GM21576 (cell line): ENCODE measurements around the gene GPRIN3.
"Not testable (repeated sequence)": the region's sequence is repeated elsewhere in the genome, so short reads cannot be mapped to it uniquely, and the experiment has no call there.

Experiments
- ATAC-seq: cut with Tn5 transposase; IDR thresholded peaks from one replicate; pipeline ENCODE4 v1.9.1; 2021; ENCODE audit warnings: mild to moderate bottlenecking, moderate library complexity; ENCODE audit not compliant: unreplicated experiment

The GPRIN3 gene

DNA sequence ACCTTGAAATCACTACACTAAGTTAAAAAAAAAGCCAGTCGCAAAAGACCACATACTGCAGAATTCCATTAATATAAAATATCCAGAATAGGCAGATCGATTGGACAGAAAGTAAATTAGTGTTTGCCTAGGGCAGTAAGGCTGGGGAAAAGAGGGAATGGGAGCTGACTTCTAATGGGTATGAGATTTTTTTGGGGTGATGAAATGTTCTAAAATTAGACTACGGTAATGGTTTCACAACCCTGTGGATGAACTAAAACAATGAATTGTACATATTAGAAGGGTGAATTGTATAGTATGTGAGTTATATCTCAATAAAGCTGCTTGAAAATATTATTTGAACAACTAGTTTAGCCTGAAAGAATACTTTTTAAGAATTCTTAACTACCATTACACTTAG, 6.7 kb upstream of the GPRIN3 start:
- ATAC-seq, result no peak

DNA sequence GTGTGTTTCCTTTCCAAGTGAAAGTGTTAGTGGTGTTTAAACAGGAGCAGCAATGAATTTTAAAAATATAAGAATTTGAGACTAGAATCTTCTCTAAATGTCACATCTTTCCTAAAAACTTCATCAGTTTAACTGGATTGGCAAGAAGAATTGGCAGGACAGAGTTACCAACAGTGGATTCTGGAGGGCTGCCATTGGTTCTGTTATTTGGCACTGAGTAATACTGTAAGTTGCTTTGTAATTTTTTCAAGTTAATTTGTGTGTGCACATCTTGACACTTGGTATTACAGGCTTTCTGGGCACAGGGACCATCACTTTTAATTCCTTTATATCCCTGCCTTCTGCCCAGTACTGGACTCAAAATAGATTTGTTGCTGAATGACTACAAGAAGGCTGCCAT, 4.5 kb upstream of the GPRIN3 start:
- ATAC-seq, result no peak

DNA sequence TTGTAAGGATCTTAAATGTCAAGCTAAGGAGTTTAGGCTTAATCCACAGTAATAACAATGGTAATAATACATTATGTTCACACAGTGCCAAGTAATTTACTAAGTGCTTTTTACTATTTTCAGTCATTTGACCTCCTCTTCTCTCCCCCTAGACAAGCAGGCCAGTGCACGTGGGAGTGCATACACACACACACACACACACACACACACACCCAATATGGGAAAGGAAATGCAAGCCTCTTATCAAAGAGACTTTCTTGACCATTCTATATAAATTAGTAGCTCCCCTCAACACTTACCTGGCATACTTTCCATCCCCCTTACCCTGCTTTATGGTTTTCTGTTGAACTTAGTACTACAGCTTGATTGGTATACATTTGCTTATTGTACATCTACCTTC, 3.8 kb upstream of the GPRIN3 start:
- ATAC-seq, result no peak

DNA sequence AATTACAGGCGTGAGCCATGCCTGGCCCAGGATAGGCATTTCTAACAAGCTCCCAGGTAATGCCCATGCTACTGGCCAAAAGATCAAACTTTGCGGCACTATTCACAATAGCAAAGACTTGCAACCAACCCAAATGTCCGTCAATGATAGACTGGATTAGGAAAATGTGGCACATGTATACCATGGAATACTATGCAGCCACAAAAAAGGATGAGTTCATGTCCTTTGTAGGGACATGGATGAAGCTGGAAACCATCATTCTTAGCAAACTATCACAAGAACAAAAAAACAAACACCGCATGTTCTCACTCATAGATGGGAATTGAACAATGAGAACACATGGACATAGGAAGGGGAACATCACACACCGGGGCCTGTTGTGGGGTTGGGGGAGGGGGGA, 1.6 kb upstream of the GPRIN3 start:
- not testable (repeated sequence) for ATAC-seq

DNA sequence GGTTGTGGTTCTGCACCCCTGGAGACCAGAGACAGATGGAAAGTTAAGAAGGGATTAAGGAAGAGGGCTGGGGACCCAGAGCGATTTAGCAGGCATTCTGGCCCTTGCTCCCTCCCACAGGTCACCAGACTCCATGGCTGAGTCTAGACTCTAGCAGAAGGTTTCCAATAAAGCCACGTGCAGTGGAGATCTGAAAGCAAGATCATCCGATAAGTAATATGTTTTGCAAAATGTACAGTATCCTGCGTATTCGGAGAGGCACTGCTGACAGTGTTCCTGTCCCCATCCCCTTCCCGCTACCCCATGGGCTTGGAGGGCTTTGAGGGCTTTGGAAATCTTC, 531 bp upstream of the GPRIN3 start:
- ATAC-seq, result no peak

DNA sequence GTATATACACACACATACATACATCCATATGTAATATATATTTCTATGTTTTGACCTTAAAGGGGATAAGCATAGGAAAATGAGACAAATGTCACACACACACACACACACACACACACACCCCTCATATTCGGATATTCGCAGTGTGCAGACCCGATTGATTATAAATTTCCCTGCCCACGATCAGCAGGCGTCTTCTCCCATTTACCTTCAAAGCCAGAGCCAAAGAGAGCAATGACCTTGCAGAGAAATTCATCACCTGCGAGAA, 488 bp downstream of the GPRIN3 start:
- no peak for ATAC-seq

DNA sequence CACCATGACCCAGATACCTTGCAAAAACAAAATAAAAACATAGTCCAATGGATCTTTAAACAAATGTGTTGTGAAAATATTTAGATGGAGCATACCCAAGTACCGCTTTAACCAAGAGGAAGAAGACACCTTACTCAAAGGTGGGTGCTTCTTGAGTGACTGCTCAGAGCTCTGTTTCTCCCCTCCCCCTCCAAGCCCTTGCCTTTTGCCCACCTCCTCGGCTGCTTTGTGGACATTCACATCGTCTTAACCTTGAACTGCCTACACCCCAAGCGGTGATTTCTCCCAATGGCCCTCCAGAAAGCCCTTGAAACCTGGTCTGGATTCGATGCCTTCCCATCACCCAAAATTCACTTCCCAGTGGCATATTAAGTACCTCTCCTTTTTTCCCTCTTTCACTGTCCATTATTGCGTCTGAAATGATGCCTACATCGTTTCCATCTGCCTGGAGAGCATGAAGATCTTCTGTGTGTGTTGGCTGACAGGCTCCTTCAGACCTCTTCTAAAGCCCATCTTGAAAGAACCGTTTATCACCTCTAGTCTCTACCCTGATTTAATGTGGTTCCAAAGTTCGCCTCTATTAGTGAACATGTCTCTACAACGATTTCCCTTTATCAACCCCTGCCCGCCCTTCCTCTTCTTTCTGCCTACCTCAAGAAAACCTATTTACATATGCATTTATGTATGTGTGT, 968 bp downstream of the GPRIN3 start:
- no peak for ATAC-seq

DNA sequence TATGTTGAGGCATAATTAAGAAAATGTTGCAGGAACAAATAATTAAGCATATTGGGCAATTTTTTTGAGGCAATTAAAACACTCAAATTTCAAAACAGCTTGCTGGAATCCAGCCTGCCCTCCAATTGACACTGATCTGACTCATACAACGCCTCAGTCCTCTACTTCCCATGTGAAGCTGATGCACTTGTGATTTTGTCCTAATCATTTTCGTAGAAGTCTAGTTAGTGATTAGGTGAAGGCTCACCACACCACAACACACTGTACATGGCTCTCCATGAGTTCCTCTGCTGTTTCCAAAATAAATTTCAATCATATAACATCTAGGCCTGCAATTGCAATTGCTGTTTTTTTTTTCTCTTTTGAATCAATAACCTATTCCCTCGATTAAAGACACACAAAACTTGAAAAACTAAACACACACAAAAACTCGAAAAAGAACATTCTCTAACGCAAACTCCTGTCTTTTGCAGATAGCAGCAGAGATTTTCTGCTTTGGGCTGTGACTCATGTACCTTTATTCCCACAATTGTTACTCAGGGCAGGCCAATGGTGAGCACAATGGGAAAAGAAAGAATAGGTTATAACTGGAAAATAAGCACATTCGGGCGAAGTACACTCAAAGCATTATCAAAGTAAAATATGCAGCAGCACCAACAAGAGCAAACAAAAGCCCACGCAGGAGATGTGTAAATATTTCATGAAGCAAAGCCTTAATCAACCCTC, 1.7 kb downstream of the GPRIN3 start:
- no peak for ATAC-seq

DNA sequence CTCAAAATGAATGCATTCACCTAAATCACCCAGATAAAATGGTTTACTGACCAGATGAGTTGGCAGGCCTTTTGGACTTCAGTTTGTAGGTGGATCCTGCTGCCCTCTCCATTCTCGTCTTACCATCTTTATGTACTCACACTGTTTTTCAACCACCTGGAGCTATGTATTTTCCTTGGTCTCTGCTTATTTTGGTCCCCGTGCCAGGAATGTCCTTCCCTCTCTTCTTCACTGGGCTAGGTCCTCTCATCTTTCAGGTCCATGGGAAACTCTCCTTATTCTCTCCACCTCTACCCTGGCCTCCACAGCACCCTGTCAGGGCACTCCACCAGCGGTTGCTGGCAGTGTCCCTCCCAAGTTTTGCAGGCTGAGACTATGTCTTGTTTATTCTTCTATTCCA, 2.6 kb downstream of the GPRIN3 start:
- ATAC-seq, result no peak

DNA sequence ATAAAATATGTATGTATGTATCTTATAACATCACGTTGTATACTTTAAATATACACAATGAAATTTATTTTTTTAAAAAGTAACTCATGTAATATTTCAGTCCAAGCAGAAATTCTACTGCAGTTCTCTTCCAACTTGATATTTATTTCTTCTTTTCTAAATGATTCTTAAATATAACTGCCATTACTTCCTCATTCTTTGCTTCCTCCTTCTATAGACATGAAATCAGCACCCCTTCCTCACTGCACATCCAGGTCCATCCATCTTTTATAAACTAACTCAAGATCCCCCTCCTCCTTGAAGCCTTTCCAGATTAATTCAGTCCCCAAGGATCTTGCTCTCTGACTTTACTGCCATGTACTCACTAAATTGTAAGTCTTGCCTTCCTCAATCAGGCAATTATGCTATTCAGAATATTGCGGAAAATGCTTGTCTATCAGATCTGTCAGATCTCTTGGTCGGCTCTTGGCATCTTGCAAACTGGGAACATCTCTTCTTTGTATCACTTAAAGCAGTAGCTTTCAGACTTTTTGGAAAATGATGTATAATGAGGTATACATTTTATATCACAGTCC, 3.7 kb downstream of the GPRIN3 start:
- ATAC-seq, result no peak

DNA sequence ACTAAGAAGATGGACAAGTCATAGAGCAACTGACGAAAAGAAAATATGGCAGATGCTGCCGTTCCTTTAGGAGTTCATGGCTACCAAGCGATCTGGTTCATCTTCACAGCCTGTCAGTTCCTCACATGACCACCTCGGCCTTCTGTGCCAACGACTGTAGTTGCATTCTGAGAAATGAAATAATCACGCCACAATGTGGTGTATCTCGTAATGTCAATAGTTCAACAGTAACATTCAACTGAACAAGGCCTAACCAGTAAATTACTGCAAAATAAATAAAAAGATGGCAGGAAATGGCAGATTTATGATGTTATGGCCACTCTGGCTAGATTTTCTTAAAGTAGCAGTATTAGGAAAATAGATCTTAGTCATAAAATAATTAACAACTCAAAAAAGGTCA, 4.4 kb downstream of the GPRIN3 start:
- ATAC-seq, result no peak

DNA sequence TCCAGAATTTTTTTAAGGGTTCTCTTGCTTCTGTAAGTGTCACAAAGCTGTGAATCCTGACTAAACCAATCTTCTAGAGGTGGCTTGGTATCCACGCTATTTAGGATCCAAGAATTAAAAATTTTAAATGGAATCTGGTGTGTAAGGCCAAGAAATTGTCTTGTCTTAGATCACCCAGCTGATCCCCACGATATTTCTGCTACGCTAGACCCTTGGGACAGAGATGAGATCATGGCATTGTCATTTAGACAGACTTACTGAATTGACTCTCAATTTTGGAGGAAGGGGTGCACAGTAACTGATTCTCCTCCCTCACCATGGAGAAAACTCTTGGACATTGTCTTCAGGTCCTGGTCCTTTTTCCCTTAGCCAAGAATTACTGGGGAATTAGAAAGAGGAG, 5.7 kb downstream of the GPRIN3 start:
- ATAC-seq, result no peak

DNA sequence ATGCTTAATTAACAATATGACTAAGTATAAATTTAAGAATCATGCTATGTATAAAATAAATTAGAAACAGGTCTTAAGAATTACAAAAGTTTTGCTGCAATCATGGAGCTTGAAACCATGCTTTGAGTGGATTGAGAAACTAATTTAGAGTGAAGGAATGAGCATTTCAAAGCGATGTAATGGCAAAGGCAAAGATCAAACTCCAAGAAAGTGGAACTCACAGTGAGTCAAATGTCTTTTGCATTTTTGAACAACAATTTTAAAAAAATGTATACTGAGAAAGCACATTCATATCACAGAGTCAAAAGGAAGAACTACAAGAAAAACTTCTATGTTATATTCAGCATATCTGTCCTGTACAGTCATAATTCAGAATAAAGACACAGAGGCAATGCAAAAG, 6.6 kb downstream of the GPRIN3 start:
- ATAC-seq, result no peak

DNA sequence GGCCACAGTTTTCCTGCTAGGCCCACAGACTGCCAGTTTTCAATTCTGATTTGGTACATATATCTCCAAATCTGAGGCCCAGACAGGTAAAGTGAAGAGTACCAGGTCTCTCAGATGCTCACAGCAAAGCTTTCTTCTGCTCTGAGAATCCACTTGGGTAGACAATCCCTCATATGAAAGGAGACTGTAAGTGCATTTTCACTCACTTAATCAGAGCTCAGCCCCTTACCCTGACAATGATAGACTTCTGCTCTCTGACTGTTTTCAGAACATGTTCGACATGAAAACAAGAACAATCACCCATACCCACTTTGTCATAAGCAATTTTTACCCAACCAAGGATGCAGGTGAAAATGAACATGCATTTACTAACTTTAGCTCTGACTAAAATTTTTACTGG, 7.1 kb downstream of the GPRIN3 start:
- ATAC-seq, result no peak

DNA sequence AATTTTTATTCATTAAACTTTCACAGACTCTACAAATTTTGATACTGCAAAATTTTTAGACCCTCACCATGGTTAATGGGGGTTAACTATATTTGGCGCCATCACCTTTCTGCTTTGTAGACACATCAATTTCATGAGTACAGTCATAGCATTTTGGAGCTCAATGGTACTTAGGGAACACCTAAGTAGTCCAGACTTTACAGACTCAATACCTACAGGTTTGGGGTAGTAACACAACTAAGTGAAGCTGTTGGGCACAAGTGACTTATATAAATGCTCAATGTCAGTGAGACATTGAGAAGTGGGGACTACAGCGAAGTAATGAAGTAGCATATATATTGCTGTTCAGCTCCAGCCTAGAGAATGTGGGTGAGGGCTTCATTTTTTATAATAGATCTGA, 7.5 kb downstream of the GPRIN3 start:
- no peak for ATAC-seq

DNA sequence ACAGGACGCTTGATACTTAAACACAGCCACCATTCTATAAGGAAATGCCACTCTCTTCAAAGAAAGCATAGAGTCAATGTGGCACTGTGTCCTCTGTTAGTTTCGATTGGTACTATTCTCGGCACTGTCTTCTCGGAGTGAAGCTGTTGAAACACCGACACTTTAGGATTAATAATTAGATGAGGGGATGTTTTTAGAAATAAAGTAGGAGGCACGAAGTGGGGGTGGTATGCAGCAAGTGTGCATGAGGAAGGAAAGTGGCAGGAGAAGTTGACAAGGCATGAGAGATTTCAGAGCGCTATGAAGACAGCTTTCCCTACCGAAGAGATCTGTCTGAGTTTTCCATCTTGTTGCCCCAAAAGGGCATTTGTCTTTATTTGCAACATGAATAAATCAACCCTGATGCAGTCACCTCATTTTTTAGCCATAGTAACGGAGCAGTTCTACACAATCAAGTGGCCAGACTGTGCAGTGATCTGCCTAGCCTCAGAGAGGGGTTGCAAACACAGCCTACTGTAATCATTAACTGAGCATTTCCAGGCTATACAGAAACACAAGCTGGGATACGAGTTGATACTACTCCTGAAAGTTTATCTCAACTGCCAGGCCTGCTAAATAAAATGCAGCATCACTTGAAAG, 8.3 kb downstream of the GPRIN3 start:
- ATAC-seq, result peak; percentile 35

DNA sequence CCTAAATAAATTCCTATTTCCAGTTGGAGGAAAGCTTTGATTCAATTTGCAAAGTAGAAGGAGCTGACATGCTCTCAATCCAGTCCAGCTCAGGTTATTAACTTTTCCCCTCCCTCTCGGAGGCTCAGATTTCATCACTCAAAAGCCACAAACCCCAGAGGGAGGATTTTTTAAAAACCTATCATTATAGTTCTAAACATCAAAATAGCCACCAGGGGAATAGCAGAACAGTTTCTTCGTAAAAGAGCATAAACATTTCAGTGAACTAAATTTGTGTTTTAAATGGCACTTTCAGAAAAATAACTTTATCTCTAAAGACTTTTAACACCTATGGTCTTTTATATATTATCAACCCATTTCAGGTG, 8.8 kb downstream of the GPRIN3 start:
- no peak for ATAC-seq

DNA sequence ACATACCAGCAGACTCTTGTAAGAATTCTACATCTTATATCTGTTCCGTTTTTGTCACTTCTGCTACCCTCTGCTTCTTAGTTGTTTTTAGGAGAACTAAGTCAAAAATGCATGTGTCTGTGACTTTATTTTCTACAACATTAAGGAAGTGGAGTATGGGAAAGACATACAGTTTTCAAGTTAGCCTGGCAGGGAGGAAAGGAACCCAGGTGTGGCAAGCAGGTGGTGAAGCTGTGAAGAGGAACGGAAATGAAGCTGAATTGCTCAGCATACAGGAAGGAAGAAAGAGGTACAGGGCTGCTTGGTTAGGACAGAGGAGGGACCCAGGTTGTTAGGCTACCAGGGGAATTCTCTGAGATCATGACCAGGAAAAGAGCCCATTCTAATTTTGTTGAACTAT, 9.4 kb downstream of the GPRIN3 start:
- ATAC-seq, result no peak

DNA sequence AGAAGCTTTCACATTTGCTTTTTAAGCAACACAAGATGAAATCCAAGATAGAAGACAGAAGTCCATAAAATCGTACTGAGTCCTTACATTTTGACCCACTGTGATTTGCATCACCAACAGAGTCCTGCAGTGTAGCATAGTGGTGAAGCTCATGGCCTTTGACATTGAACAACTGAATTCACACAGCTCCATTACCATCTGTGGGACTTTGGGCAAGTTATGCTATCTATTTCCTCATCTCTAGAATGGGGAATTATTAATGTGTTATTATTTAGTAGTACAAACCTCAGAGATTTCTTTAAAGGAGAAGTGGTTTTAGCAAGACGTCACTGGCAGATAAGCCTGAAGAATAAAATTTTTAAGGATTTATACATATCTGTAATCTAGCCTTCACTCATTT, 10.7 kb downstream of the GPRIN3 start:
- no peak for ATAC-seq

DNA sequence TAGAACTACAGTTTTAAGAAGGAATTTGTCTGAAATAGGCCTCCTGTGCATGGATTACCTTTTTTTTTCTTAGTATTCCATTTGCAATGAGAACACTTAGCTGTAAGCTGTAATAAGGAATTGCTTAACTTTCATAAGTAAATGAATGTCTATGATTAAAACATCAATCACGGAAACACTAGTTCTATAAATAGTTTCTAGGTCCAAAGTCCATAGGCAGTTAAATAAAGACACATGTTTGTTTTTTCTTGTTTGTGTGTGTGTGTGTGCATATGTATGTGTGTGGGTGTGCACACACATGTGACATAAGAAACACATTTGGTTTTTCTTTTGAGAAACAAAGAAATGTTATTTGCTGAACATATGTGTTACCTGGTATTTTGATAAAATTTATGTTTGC, 11.2 kb downstream of the GPRIN3 start:
- ATAC-seq, result no peak

DNA sequence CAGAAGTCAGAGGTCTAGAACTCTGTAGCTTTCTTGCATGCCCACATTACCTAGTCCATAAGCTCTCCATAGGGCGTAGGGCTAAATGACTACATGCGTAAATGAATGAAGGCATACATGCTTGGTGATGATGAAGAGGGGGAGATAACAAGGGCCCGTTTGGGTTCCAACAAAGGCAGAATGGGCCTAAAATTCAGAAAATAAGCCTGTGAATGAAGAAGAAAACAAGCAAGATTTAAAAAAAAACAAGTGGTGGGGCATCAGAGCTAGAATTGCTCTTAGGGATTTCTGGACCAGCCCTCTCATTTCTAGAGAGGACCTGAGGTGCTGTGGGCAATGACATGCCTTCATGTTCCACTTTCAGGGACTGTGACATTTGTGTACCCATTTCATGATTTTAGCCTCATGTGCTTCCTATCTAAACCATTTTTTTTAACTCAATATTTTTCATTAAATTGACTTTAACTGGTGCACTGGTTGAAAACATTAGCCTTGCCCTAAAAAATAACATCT, 12.1 kb downstream of the GPRIN3 start:
- ATAC-seq, result no peak

DNA sequence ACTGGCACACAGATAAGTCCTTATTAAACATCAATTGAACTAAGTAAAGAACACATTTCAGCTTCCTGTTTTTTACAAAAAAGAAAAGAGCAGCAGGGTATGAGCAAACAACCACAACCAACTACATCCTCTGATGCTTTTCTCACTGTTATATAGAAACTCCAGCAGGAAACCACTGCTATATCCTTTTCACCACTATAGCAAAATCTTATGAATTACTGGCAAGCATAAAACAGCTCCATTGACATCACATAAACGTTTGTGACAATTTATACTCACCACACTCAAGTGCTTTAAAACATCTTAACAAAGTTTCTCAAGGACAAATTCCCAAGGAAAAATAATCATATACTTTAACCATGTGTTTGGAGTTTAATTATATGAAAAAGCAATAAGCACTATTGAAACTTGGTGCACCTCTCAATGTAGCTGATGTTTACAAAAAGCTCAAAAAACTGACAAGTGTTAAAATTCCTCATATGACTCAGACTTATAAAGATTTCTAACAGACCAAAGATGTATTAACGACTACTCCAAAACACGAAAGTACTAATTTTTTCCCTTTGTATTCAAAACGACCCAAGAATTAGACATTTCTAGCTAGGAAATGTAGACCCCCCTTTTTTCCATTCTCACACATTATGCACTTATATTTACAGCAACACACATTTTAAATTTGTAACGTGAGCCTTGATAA, 12.9 kb downstream of the GPRIN3 start:
- ATAC-seq, result peak; percentile 82
